Measurements from ENCODE around the gene SMC6. TPM values are rescaled to one million over a fixed set of nuclear protein-coding genes. Genes with fewer than 3 reads are reported as not detected.

Gene SMC6
- total RNA-seq, 2 donors from 2014 or later = 6.1 to 12.2 TPM

DNA sequence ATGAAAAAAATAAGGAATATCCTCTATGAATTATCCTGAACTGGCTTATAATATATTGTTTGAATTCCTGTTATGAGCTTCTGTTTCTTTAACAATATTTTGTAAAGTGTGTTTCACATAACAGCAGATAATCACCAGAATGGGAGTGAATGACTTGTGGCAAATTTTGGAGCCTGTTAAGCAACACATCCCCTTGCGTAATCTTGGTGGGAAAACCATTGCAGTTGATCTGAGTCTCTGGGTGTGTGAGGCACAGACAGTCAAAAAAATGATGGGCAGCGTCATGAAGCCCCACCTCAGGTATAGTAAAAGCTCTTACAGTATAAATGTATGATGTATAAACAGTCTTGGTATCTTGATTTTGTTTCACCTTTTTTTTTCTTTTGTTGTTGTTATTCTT, 6.2 kb upstream of the SMC6 start:
- no peak for TF ChIP-seq CTCF (IDR thresholded peaks at IDR 0.05)
- no peak overlapping the region for H3K4me3 ChIP-seq

DNA sequence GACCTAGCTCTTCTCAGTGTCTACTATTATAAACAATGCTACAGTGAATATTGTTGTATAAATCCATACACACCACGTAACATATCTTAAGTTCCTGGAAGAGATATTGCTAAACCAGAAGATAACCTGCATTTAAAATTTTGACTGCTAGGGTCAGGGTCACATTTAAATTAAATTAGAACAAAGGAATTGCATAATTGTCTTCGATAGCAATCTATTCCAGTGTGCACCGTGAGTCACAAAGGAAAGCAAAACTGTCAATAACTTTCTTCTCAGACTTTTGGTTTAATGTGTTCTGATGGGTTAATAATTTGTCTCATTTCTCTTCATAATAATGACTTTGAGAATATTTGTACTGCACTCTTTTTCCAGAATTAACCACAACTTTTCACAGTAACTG, 4.5 kb upstream of the SMC6 start:
- H3K4me3 ChIP-seq = no peak overlapping the region
- H3K36me3 ChIP-seq = no peaks in the 10 kb centered on the region
- no peaks in the 10 kb centered on the region for H3K27me3 ChIP-seq
- DNase-seq (ENCODE audit: low spot score) = no peak
- TF ChIP-seq CTCF (IDR thresholded peaks at IDR 0.05) = no peak
- no peaks in the 10 kb centered on the region for H3K9me3 ChIP-seq
- peaks cover 0 to 18% of the 10 kb centered on the region in 2 donors for H3K4me1 ChIP-seq
- no peak overlapping the region for H3K27ac ChIP-seq

More for the DNA sequence above, 6.2 kb upstream of the SMC6 start:
- H3K9me3 ChIP-seq = no peaks in the 10 kb centered on the region
- H3K36me3 ChIP-seq = no peaks in the 10 kb centered on the region
- no peak overlapping the region for H3K27ac ChIP-seq
- DNase-seq (ENCODE audit: low spot score) = no peak
- H3K4me1 ChIP-seq = peaks cover 0 to 11% of the 10 kb centered on the region in 2 donors
- H3K27me3 ChIP-seq = no peaks in the 10 kb centered on the region

- Histone ChIP-seq H3K27me3 (no peaks in the 10 kb centered on the region), H3K4me3 (no peak overlapping the region), H3K36me3 (no peaks in the 10 kb centered on the region), H3K27ac (no peak overlapping the region), H3K9me3 (no peaks in the 10 kb centered on the region), H3K4me1 (peaks cover 0 to 24% of the 10 kb centered on the region in 2 donors)
- no peak for TF ChIP-seq CTCF (IDR thresholded peaks at IDR 0.05)
- no peak for DNase-seq (ENCODE audit: low spot score)
These were observed 3.7 kb upstream of the SMC6 start for GRCh38 chr2:17757321-17757720.

DNA sequence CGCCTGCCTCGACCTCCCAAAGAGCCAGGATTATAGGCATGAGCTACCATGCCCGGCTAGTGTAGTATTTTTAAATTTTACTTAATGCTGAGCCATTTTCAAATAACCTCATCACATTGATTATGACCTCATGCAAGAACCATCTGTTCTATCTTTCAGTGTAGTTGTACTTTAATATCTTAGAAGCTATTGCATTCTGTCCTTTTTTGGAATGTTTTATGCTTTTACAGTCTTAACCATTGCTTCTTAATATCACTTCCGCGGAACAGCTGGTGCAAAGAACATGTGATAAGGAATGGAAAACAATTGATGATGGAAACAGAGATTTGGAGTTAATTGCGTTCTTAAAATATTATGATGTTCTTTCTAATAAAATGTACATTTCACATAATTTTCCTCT, 3.1 kb upstream of the SMC6 start:
- no peaks in the 10 kb centered on the region for H3K9me3 ChIP-seq
- TF ChIP-seq CTCF (IDR thresholded peaks at IDR 0.05) = no peak
- H3K4me3 ChIP-seq = no peak overlapping the region
- H3K4me1 ChIP-seq = peaks cover 0 to 31% of the 10 kb centered on the region in 2 donors
- no peaks in the 10 kb centered on the region for H3K36me3 ChIP-seq
- no peak for DNase-seq (ENCODE audit: low spot score)
- no peaks in the 10 kb centered on the region for H3K27me3 ChIP-seq
- H3K27ac ChIP-seq = no peak overlapping the region

DNA sequence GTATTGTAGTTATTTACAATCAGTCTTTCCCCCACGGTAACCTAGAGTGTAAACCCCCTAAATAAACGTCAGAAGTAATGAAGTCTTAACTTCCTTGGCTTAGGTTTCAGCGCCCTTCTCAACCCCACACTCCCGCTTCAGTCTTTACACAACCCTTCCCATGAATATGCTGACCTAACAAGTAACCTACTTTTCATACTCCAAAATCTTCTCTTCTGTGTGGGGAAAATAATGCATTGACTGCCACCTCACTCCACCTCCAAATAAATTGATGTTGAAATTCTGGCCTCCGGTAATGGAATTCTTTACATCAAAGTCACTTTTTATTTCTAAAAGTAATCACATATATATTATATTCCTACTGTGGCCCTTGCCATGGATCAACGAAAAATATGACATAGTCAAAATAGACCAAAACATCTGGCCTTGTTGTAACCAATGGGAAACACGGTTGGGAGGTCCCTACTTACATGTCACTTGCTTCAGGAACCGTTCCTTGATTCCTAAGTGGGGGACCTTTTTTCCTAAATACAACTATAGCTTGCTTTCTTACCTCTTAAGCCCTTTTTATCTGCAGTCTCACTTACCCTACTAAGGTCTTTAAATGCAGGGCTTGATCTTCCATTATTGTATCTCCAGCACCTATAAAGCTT, 1.3 kb upstream of the SMC6 start:
- Histone ChIP-seq H3K27me3 (no peaks in the 10 kb centered on the region), H3K27ac (peak overlapping the region; percentile 96 to 97), H3K36me3 (no peaks in the 10 kb centered on the region), H3K4me1 (peaks cover 0 to 33% of the 10 kb centered on the region in 2 donors), H3K9me3 (no peaks in the 10 kb centered on the region), H3K4me3 (peak overlapping the region; percentile 94 to 99)
- no peak for TF ChIP-seq CTCF (IDR thresholded peaks at IDR 0.05)
- DNase-seq (ENCODE audit: low spot score) = no peak
